ENCODE results near the gene FAM78B.

FAM78B gene

GRCh38 chr1:166020210-166020609 is 146.6 kb downstream of the FAM78B start:
- TF ChIP-seq CTCF (IDR thresholded peaks at IDR 0.05; ENCODE audit: low read depth, low read length), result no peak
- Histone ChIP-seq H3K4me3 (ENCODE audit: low read depth, low read length) (no peak overlapping the region), H3K36me3 (no peaks in the 10 kb centered on the region), H3K9me3 (no peaks in the 10 kb centered on the region), H3K27me3 (no peaks in the 10 kb centered on the region), H3K4me1 (no peaks in the 10 kb centered on the region; the same call in 1 of the 2 replicates)
- DNase-seq, result no peak

Data from BE2C (cell line).